ENCODE measurements around the gene ATP6V1B1.

- TF ChIP-seq, protein P1, sequence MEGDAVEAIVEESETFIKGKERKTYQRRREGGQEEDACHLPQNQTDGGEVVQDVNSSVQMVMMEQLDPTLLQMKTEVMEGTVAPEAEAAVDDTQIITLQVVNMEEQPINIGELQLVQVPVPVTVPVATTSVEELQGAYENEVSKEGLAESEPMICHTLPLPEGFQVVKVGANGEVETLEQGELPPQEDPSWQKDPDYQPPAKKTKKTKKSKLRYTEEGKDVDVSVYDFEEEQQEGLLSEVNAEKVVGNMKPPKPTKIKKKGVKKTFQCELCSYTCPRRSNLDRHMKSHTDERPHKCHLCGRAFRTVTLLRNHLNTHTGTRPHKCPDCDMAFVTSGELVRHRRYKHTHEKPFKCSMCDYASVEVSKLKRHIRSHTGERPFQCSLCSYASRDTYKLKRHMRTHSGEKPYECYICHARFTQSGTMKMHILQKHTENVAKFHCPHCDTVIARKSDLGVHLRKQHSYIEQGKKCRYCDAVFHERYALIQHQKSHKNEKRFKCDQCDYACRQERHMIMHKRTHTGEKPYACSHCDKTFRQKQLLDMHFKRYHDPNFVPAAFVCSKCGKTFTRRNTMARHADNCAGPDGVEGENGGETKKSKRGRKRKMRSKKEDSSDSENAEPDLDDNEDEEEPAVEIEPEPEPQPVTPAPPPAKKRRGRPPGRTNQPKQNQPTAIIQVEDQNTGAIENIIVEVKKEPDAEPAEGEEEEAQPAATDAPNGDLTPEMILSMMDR (IDR thresholded peaks at IDR 0.05) = no peak
- no peak for TF ChIP-seq POLR2A (IDR thresholded peaks at IDR 0.05)
Measured at GRCh38 chr2:70931376-70932000, 4.2 kb upstream of the ATP6V1B1 start.
